Fibroblast of lung (primary cell): ENCODE measurements around the gene KIAA0930. TPM values are rescaled to one million over a fixed set of nuclear protein-coding genes. Genes with fewer than 3 reads are reported as not detected.

Source experiments
- DNase-seq, 2 donors: peaks; one replicate each; pipeline versions ENCODE4 v3.0.0 to v3.0.0-alpha.2; 2010; ENCODE audit warnings: low read depth in 2 of 2
- H2AFZ ChIP-seq: 2 replicates; pipeline ENCODE4 v1.5.1; 2012; ENCODE audit warnings: low read length, control low read depth, inconsistent platforms
- H3K27ac ChIP-seq: 2 replicates; pipeline ENCODE4 v1.5.1; 2011; ENCODE audit warnings: low read length, control low read depth; ENCODE audit not compliant: insufficient read depth
- H3K27me3 ChIP-seq: 2 replicates; pipeline ENCODE4 v1.5.1; 2011; ENCODE audit warnings: mild to moderate bottlenecking, low read length; ENCODE audit not compliant: control insufficient read depth, insufficient read depth
- H3K36me3 ChIP-seq: 2 replicates; pipeline ENCODE4 v1.5.1; 2011; ENCODE audit warnings: low read length; ENCODE audit not compliant: control insufficient read depth, insufficient read depth
- H3K4me1 ChIP-seq: 2 replicates; pipeline ENCODE4 v1.5.1; 2011; ENCODE audit warnings: low read length; ENCODE audit not compliant: control insufficient read depth, insufficient read depth; ENCODE audit errors: extremely low read depth
- H3K4me2 ChIP-seq: 2 replicates; pipeline ENCODE4 v1.5.1; 2011; ENCODE audit warnings: low read length, control low read depth; ENCODE audit not compliant: insufficient read depth; ENCODE audit errors: extremely low read depth
- H3K4me3 ChIP-seq, 4 experiments: fragments of 200-600 bp in 1 of 4; sonication (generic) in 1 of 4; replicated peaks in 1 of 4; 2 replicates each; pipeline ENCODE4 v1.5.1; 2011 to 2016; ENCODE audit warnings: low read length in 4 of 4, low read depth in 3 of 4, mild to moderate bottlenecking in 3 of 4, control low read depth in 2 of 4, inconsistent platforms in 1 of 4, mixed read lengths in 1 of 4; ENCODE audit not compliant: insufficient read depth in 1 of 4; ENCODE audit errors: control extremely low read depth in 1 of 4
- H3K79me2 ChIP-seq: 2 replicates; pipeline ENCODE4 v1.5.1; 2012; ENCODE audit warnings: mild to moderate bottlenecking, low read length, inconsistent platforms; ENCODE audit not compliant: control insufficient read depth, insufficient read depth
- H3K9ac ChIP-seq: 2 replicates; pipeline ENCODE4 v1.5.1; 2011; ENCODE audit warnings: mild to moderate bottlenecking, low read length, control low read depth; ENCODE audit not compliant: insufficient read depth
- H3K9me3 ChIP-seq: 2 replicates; pipeline ENCODE4 v1.5.1; 2012; ENCODE audit warnings: low read depth, low read length; ENCODE audit not compliant: control insufficient read depth, insufficient read depth
- H4K20me1 ChIP-seq: 2 replicates; pipeline ENCODE4 v1.5.1; 2011; ENCODE audit warnings: low read length; ENCODE audit not compliant: control insufficient read depth, insufficient read depth; ENCODE audit errors: extremely low read depth
- EZH2 ChIP-seq: IDR thresholded peaks from 2 replicates; pipeline ENCODE4 v1.5.1; 2012; ENCODE audit warnings: low read length, control low read depth, mild to moderate bottlenecking; ENCODE audit errors: missing control alignments
- polyA plus RNA-seq, 2 donors: library from polyadenylated mRNA; depleted of rRNA in 1 of 2; stranded (reverse) in 1 of 2; unstranded in 1 of 2; fragments of >200 nt; gene quantifications; 2 replicates each; pipeline ENCODE4 v1.2.1, GENCODE V29; 2011 to 2012; ENCODE audit warnings: missing spikeins in 1 of 2
- total RNA-seq: library from RNA; depleted of rRNA; stranded (reverse); fragments of >200 nt; gene quantifications from 2 replicates; pipeline ENCODE4 v1.2.1, GENCODE V29; 2014
- TF ChIP-seq, protein P1 (sequence below), 2 donors: IDR thresholded peaks in 1 of 2; conservative IDR thresholded peaks in 1 of 2; 1 replicate in 1 of 2; 2 replicates in 1 of 2; pipeline ENCODE4 v1.5.1; 2011 to 2012; ENCODE audit warnings: low read length in 2 of 2, control low read depth in 1 of 2, inconsistent platforms in 1 of 2, low read depth in 1 of 2, mild to moderate bottlenecking in 1 of 2

KIAA0930 gene
- total and polyA plus RNA-seq, 2 donors (not counting 1 experiment from before 2014, with no cell fraction given) = 28.2 to 30.9 TPM

DNA sequence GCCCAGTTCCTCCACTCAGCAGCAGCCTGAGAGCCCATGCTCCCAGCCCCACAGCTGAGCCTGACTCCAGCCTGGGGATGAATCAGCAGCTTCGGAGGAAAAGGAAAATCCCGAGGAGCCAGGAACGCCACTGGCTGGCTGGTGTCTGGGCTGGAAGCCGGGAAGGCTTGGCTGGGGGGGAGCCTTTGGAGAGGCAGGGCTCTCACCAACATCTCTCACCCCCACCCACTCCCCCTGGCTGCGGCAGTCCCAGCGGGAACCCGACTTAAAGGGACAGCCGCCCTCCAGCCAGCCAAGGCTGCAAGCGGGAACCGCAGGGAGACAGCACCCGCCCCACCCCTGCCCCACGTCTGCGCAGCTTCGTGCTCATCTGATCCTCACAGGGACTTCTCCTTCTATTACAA is 28.4 kb downstream of the KIAA0930 start:
- Histone ChIP-seq H3K4me2 (peak overlapping the region; percentile 79), H2AFZ (no peak overlapping the region), H4K20me1 (peaks cover 3% of the 10 kb centered on the region), H3K27me3 (no peaks in the 10 kb centered on the region), H3K27ac (peak overlapping the region; percentile 71), H3K9ac (peak overlapping the region; percentile 37), H3K4me1 (peaks cover 31% of the 10 kb centered on the region), H3K79me2 (no peaks in the 10 kb centered on the region), H3K9me3 (no peaks in the 10 kb centered on the region), H3K4me3 (peak overlapping the region; percentile 27 to 57 (median 35)), H3K36me3 (peaks cover 2% of the 10 kb centered on the region)
- TF ChIP-seq EZH2 = no peak
- TF ChIP-seq, protein P1, sequence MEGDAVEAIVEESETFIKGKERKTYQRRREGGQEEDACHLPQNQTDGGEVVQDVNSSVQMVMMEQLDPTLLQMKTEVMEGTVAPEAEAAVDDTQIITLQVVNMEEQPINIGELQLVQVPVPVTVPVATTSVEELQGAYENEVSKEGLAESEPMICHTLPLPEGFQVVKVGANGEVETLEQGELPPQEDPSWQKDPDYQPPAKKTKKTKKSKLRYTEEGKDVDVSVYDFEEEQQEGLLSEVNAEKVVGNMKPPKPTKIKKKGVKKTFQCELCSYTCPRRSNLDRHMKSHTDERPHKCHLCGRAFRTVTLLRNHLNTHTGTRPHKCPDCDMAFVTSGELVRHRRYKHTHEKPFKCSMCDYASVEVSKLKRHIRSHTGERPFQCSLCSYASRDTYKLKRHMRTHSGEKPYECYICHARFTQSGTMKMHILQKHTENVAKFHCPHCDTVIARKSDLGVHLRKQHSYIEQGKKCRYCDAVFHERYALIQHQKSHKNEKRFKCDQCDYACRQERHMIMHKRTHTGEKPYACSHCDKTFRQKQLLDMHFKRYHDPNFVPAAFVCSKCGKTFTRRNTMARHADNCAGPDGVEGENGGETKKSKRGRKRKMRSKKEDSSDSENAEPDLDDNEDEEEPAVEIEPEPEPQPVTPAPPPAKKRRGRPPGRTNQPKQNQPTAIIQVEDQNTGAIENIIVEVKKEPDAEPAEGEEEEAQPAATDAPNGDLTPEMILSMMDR (conservative IDR thresholded peaks at IDR 0.05 in 1 of 2, IDR thresholded peaks at IDR 0.05 in 1 of 2; ENCODE audit: low read depth in 1 of 2, low read length in 2 of 2) = peak in 1 of 2 donors; percentile 22
- DNase-seq = peak; percentile 90 to 95

DNA sequence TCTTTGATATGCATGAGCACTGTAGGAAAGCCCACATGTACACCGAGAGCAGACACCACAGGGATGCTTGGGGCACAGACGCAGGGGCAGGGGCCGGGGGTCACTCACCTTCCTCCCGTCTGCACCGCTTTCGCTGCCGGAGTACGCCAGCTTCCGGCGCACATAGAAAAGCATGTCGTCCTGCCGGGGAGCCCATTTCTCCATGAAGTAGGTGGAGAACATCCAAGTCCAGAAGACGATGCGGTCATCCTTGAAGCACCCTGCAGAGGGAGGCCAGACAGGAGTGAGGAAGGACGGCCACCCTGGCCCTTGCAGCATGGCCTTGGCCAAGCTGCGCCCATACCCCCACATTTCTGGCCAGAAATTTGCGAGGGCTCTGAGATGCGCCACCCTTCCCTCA is 28.8 kb downstream of the KIAA0930 start:
- Histone ChIP-seq H3K27me3 (no peaks in the 10 kb centered on the region), H3K4me2 (peak overlapping the region; percentile 79), H3K27ac (peak overlapping the region; percentile 71), H2AFZ (no peak overlapping the region), H4K20me1 (peaks cover 2% of the 10 kb centered on the region), H3K79me2 (no peaks in the 10 kb centered on the region), H3K9me3 (no peaks in the 10 kb centered on the region), H3K9ac (peak overlapping the region; percentile 37), H3K36me3 (peaks cover 2% of the 10 kb centered on the region), H3K4me3 (peak overlapping the region; percentile 2 to 57 (median 14)), H3K4me1 (peaks cover 30% of the 10 kb centered on the region)
- TF ChIP-seq EZH2 = no peak
- TF ChIP-seq, protein P1 (conservative IDR thresholded peaks at IDR 0.05 in 1 of 2, IDR thresholded peaks at IDR 0.05 in 1 of 2; ENCODE audit: low read depth in 1 of 2, low read length in 2 of 2) = no peak
- DNase-seq = no peak

DNA sequence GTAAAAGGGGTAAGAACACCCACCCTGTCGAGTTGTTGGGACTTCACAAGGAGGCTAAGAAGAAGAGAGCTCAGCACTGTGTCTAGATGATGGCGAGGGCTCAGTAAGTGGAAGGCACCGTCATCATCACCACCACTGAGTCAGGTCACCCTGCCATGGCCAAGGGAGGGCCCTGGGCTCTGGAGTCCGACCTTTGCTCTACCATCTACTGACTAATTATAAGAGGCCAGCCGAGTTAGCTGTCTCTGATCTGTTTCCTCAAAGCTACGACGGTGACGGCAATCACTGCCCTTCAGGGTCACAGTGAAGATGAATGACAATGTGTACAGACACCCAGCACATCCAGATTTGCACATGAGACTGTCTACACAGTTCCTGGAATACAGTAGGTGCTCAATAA is 29.3 kb downstream of the KIAA0930 start:
- H2AFZ ChIP-seq = no peak overlapping the region
- peaks cover 2% of the 10 kb centered on the region for H3K36me3 ChIP-seq
- H3K4me2 ChIP-seq = peak overlapping the region; percentile 79
- peaks cover 25% of the 10 kb centered on the region for H3K4me1 ChIP-seq
- peaks cover under 1% of the 10 kb centered on the region for H4K20me1 ChIP-seq
- H3K27me3 ChIP-seq = no peaks in the 10 kb centered on the region
- H3K9ac ChIP-seq = peak overlapping the region; percentile 33
- TF ChIP-seq EZH2 = no peak
- TF ChIP-seq, protein P1 (conservative IDR thresholded peaks at IDR 0.05 in 1 of 2, IDR thresholded peaks at IDR 0.05 in 1 of 2; ENCODE audit: low read depth in 1 of 2, low read length in 2 of 2) = no peak
- no peaks in the 10 kb centered on the region for H3K9me3 ChIP-seq
- peak overlapping the region in 3 of 4 experiments; percentile 2 to 57 (median 5) for H3K4me3 ChIP-seq
- DNase-seq = no peak
- H3K27ac ChIP-seq = peak overlapping the region; percentile 71
- no peaks in the 10 kb centered on the region for H3K79me2 ChIP-seq
